Caco-2 (cell line): ENCODE measurements around the gene TRDN. TPM values are rescaled to one million over a fixed set of nuclear protein-coding genes. Genes with fewer than 3 reads are reported as not detected.
"Not testable (repeated sequence)": the region's sequence is repeated elsewhere in the genome, so short reads cannot be mapped to it uniquely, and the experiment has no call there.

Experiments used
- BruUV-seq: library from RNA; stranded (reverse); fragments of 400-500 nt; replicated peaks from 2 replicates; lab custom pipeline; 2021; lab: Mats Ljungman, UMichigan
- CTCF ChIA-PET: fragments of 300-600 bp; sonication (Branson Sonifier 250); formaldehyde crosslinking; loops from one replicate; lab custom pipeline; 2022; ENCODE audit warnings: antibody characterized with exemption; lab: Charles Lee
- POLR2A ChIA-PET: fragments of 300-600 bp; sonication (Branson Sonifier 250); formaldehyde crosslinking; loops from one replicate; lab custom pipeline; 2022; ENCODE audit warnings: antibody characterized with exemption; lab: Charles Lee
- DNase-seq, 2 experiments: peaks; one replicate each; pipeline versions ENCODE4 v3.0.0 to v3.0.0-alpha.2; 2020 to 2022
- H3K27me3 ChIP-seq: replicated peaks from 2 replicates; pipeline ENCODE4 v1.6.0; 2011; ENCODE audit warnings: low read length; ENCODE audit not compliant: control insufficient read depth, insufficient read depth
- H3K36me3 ChIP-seq: 2 replicates; pipeline ENCODE4 v1.5.1; 2011; ENCODE audit warnings: low read length; ENCODE audit not compliant: control insufficient read depth, insufficient read depth
- H3K4me1 ChIP-seq: fragments of 250-450 bp; sonication (Bioruptor Pico); 2 replicates; pipeline ENCODE4 v1.5.1; 2020; ENCODE audit warnings: mild to moderate bottlenecking
- H3K4me3 ChIP-seq: 2 replicates; pipeline ENCODE4 v1.5.1; 2011; ENCODE audit warnings: low read depth, mild to moderate bottlenecking, control low read depth, low read length
- H3K9me3 ChIP-seq: fragments of 250-450 bp; sonication (Bioruptor Pico); 2 replicates; pipeline ENCODE4 v1.5.1; 2020; ENCODE audit warnings: mild to moderate bottlenecking, moderate library complexity
- H3K27ac Mint-ChIP-seq: one replicate; pipeline ENCODE4 v1.8.0; 2022; ENCODE audit warnings: mixed read lengths; ENCODE audit not compliant: unreplicated experiment
- H3K27me3 Mint-ChIP-seq: one replicate; pipeline ENCODE4 v1.8.0; 2022; ENCODE audit warnings: mixed read lengths; ENCODE audit not compliant: insufficient read depth, unreplicated experiment
- H3K36me3 Mint-ChIP-seq: one replicate; pipeline ENCODE4 v1.8.0; 2022; ENCODE audit warnings: mild to moderate bottlenecking, mixed read lengths; ENCODE audit not compliant: insufficient read depth, unreplicated experiment
- H3K4me1 Mint-ChIP-seq: one replicate; pipeline ENCODE4 v1.8.0; 2022; ENCODE audit warnings: low read depth, mixed read lengths; ENCODE audit not compliant: unreplicated experiment
- H3K4me3 Mint-ChIP-seq: one replicate; pipeline ENCODE4 v1.8.0; 2022; ENCODE audit warnings: mild to moderate bottlenecking, moderate library complexity, mixed read lengths; ENCODE audit not compliant: unreplicated experiment
- H3K9me3 Mint-ChIP-seq: one replicate; pipeline ENCODE4 v1.8.0; 2022; ENCODE audit warnings: mixed read lengths; ENCODE audit not compliant: unreplicated experiment
- intact Hi-C: fragments of 100-400 bp; cut with micrococcal nuclease; formaldehyde crosslinking; loops from one replicate; pipeline ENCODE4 v1.10.0; 2022; ENCODE audit not compliant: unreplicated experiment
- total RNA-seq: library from RNA; stranded (reverse); gene quantifications from 2 replicates; pipeline ENCODE4 v1.2.3, GENCODE V29; 2022
- TF ChIP-seq, protein P1 (sequence below), 2 experiments: fragments of 200-600 bp in 1 of 2; IDR thresholded peaks; 1 replicate in 1 of 2; 2 replicates in 1 of 2; pipeline versions ENCODE4 v1.5.1 to v1.8.0; 2011 to 2022; ENCODE audit warnings: antibody characterized with exemption in 1 of 2, control low read depth in 1 of 2, inconsistent platforms in 1 of 2, low read depth in 1 of 2, low read length in 1 of 2, mild to moderate bottlenecking in 1 of 2, moderate library complexity in 1 of 2; ENCODE audit not compliant: insufficient read depth in 1 of 2, severe bottlenecking in 1 of 2, unreplicated experiment in 1 of 2

TRDN gene
- total RNA-seq, 1 experiment from 2014 or later = not detected

DNA sequence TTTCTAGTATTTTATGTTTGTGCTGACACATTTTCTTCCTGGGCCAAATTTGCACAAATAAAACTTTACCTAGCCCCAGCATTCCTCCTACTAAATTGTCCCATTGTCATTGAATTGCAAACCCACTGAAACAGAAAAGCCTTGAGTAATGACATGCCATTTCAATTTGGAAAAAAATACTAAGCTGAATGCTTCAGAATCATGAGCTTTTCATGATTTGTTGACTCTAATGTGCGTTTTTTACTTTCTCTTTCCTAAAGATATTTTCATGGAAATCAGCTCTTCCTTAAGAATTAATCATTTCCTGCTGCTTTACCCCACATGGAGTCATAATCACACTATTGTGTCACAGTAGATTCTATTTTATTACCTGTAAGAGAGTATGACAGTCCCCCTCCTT is 47.4 kb downstream of the TRDN start:
- H3K9me3 ChIP-seq = no peaks in the 10 kb centered on the region
- H3K36me3 Mint-ChIP-seq = no peaks in the 10 kb centered on the region
- TF ChIP-seq, protein P1, sequence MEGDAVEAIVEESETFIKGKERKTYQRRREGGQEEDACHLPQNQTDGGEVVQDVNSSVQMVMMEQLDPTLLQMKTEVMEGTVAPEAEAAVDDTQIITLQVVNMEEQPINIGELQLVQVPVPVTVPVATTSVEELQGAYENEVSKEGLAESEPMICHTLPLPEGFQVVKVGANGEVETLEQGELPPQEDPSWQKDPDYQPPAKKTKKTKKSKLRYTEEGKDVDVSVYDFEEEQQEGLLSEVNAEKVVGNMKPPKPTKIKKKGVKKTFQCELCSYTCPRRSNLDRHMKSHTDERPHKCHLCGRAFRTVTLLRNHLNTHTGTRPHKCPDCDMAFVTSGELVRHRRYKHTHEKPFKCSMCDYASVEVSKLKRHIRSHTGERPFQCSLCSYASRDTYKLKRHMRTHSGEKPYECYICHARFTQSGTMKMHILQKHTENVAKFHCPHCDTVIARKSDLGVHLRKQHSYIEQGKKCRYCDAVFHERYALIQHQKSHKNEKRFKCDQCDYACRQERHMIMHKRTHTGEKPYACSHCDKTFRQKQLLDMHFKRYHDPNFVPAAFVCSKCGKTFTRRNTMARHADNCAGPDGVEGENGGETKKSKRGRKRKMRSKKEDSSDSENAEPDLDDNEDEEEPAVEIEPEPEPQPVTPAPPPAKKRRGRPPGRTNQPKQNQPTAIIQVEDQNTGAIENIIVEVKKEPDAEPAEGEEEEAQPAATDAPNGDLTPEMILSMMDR (IDR thresholded peaks at IDR 0.05; ENCODE audit: insufficient read depth in 1 of 2, low read depth in 1 of 2, low read length in 1 of 2, severe bottlenecking in 1 of 2, unreplicated experiment in 1 of 2) = no peak
- no peaks in the 10 kb centered on the region for H3K9me3 Mint-ChIP-seq
- peaks cover 19% of the 10 kb centered on the region for H3K27me3 Mint-ChIP-seq
- no peak overlapping the region for H3K4me3 ChIP-seq
- H3K4me1 ChIP-seq = no peaks in the 10 kb centered on the region
- H3K4me1 Mint-ChIP-seq = no peaks in the 10 kb centered on the region
- no peak overlapping the region for H3K27ac Mint-ChIP-seq
- H3K4me3 Mint-ChIP-seq = no peak overlapping the region
- POLR2A ChIA-PET = no interaction called here
- no peak for DNase-seq
- H3K36me3 ChIP-seq = no peaks in the 10 kb centered on the region
- CTCF ChIA-PET = no interaction called here
- H3K27me3 ChIP-seq = no peaks in the 10 kb centered on the region
- no TSS peak for BruUV-seq
- intact Hi-C loops = no loop called here

DNA sequence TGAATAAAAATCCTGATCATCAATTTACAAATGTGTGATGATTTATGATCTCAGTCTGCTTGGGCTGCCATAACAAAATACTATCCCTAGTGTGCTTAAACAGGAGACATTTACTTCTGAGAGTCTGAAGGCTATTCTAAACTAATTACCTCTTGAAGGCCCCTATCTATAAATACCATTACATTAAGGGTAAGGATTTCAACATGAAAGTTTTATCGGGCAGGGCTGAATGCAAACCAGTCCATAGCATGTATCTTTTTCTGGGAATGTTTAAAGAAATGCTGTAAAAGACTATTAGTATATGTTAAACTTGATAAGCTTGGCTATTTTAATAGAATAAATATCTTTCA is 48.2 kb downstream of the TRDN start:
- no peak overlapping the region for H3K4me3 Mint-ChIP-seq
- H3K9me3 Mint-ChIP-seq = no peaks in the 10 kb centered on the region
- H3K36me3 Mint-ChIP-seq = no peaks in the 10 kb centered on the region
- intact Hi-C loops = no loop called here
- ChIA-PET POLR2A (no interaction called here), CTCF (no interaction called here)
- H3K4me3 ChIP-seq = no peak overlapping the region
- no TSS peak for BruUV-seq
- TF ChIP-seq, protein P1 (IDR thresholded peaks at IDR 0.05; ENCODE audit: insufficient read depth in 1 of 2, low read depth in 1 of 2, low read length in 1 of 2, severe bottlenecking in 1 of 2, unreplicated experiment in 1 of 2) = no peak
- no peaks in the 10 kb centered on the region for H3K36me3 ChIP-seq
- H3K4me1 Mint-ChIP-seq = no peaks in the 10 kb centered on the region
- H3K27ac Mint-ChIP-seq = no peak overlapping the region
- peaks cover 19% of the 10 kb centered on the region for H3K27me3 Mint-ChIP-seq
- no peaks in the 10 kb centered on the region for H3K27me3 ChIP-seq
- no peaks in the 10 kb centered on the region for H3K4me1 ChIP-seq
- no peaks in the 10 kb centered on the region for H3K9me3 ChIP-seq
- no peak for DNase-seq

DNA sequence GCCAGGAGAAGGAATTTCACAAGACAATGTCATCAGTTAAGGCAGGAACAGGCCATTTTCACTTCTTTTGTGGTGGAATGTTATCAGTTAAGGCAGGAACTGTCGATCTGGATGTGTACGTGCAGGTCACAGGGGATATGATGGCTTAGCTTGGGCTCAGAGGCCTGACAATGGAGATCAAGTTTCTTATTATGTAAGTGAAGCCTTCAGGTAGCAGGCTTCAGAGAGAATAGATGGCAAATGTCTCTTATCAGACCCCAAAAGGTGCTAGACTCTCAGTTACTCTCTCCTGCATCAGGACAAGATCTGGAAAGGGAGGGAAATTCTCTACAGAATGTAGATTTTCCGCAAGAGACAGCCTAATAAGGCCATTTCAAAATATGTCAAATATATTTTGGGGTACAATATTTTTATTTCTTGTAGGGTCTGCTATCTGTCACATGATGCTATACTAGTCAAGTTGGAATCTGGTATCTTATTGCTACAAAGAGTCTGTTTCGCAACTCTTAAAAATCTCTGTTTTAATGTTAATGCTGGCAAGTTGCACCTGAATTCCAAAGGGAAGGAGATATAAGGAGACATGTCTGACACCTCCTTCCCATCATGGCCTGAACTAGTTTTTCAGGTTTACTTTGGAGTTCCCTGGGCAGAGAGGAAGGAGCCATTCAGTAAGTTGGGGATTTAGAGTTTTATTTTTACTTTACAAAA is 48.8 kb downstream of the TRDN start:
- no TSS peak for BruUV-seq
- no peaks in the 10 kb centered on the region for H3K36me3 ChIP-seq
- Mint-ChIP-seq H3K4me1 (no peaks in the 10 kb centered on the region), H3K27me3 (peaks cover 19% of the 10 kb centered on the region), H3K27ac (no peak overlapping the region), H3K36me3 (no peaks in the 10 kb centered on the region), H3K9me3 (no peaks in the 10 kb centered on the region), H3K4me3 (no peak overlapping the region)
- CTCF ChIA-PET = no interaction called here
- intact Hi-C loops = no loop called here
- no peak overlapping the region for H3K4me3 ChIP-seq
- H3K9me3 ChIP-seq = no peaks in the 10 kb centered on the region
- POLR2A ChIA-PET = no interaction called here
- DNase-seq = no peak
- H3K4me1 ChIP-seq = no peaks in the 10 kb centered on the region
- H3K27me3 ChIP-seq = no peaks in the 10 kb centered on the region
- TF ChIP-seq, protein P1 (IDR thresholded peaks at IDR 0.05; ENCODE audit: insufficient read depth in 1 of 2, low read depth in 1 of 2, low read length in 1 of 2, severe bottlenecking in 1 of 2, unreplicated experiment in 1 of 2) = no peak

DNA sequence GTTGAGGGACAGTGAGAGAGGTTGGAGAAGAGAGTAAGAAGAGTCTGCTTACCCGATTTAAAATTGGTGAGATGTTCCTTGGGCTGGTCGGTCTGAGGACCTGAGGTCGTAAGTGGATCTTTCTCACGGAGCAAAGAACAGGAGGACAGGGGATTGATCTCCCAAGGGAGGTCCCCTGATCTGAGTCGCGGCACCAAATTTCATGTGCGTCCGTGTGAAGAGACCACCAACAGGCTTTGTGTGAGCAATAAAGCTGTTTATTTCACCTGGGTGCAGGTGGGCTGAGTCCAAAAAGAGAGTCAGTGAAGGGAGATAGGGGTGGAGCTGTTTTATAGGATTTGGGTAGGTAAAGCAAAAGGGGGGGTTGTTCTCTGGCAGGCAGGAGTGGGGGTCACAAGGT is 49.3 kb downstream of the TRDN start:
- H3K27me3 ChIP-seq, intact Hi-C loops, H3K4me3 ChIP-seq, H3K36me3 Mint-ChIP-seq, BruUV-seq, H3K36me3 ChIP-seq, H3K27ac Mint-ChIP-seq, H3K4me1 ChIP-seq, H3K4me1 Mint-ChIP-seq, POLR2A ChIA-PET, DNase-seq, H3K9me3 Mint-ChIP-seq, H3K9me3 ChIP-seq, H3K4me3 Mint-ChIP-seq, CTCF ChIA-PET: not testable (repeated sequence)
- H3K27me3 Mint-ChIP-seq = peaks cover 19% of the 10 kb centered on the region
